GM18519 (cell line): ENCODE measurements around the gene TJP2.
"Not testable (repeated sequence)": the region's sequence is repeated elsewhere in the genome, so short reads cannot be mapped to it uniquely, and the experiment has no call there.

ENCODE experiments used
- ATAC-seq: cut with Tn5 transposase; IDR thresholded peaks from one replicate; pipeline ENCODE4 v1.9.1; 2021; ENCODE audit warnings: mild to moderate bottlenecking, moderate library complexity; ENCODE audit not compliant: unreplicated experiment, low FRiP score

Gene TJP2

GRCh38 chr9:69272212-69272611 is 98.1 kb downstream of the TJP2 start:
- ATAC-seq, result no peak

- no peak for ATAC-seq
Observed at GRCh38 chr9:69273161-69273560, 99.1 kb downstream of the TJP2 start.

GRCh38 chr9:69276775-69277174 is 102.7 kb downstream of the TJP2 start:
- ATAC-seq, result no peak

GRCh38 chr9:69279084-69279731 is 105.1 kb downstream of the TJP2 start:
- peak; percentile 44 for ATAC-seq

GRCh38 chr9:69279733-69280132 is 105.7 kb downstream of the TJP2 start:
- ATAC-seq, result no peak

- no peak for ATAC-seq
Observed at GRCh38 chr9:69283003-69283402, 108.9 kb downstream of the TJP2 start.

- no peak for ATAC-seq
Observed at GRCh38 chr9:69292078-69292477, 118.0 kb downstream of the TJP2 start.

- ATAC-seq, result no peak
Observed at GRCh38 chr9:69293156-69293555, 119.1 kb downstream of the TJP2 start.

GRCh38 chr9:69295872-69296552 is 121.9 kb downstream of the TJP2 start:
- ATAC-seq, result no peak

- no peak for ATAC-seq
Observed at GRCh38 chr9:69297300-69297980, 123.4 kb downstream of the TJP2 start.

GRCh38 chr9:69299315-69299714 is 125.2 kb downstream of the TJP2 start:
- no peak for ATAC-seq

- no peak for ATAC-seq
Observed at GRCh38 chr9:69299826-69300225, 125.7 kb downstream of the TJP2 start.

GRCh38 chr9:69303331-69303730 is 129.3 kb downstream of the TJP2 start:
- no peak for ATAC-seq

GRCh38 chr9:69306895-69307445 is 132.9 kb downstream of the TJP2 start:
- not testable (repeated sequence) for ATAC-seq

- no peak for ATAC-seq
Observed at GRCh38 chr9:69307446-69308205, 133.5 kb downstream of the TJP2 start.

GRCh38 chr9:69308206-69308931 is 134.3 kb downstream of the TJP2 start:
- ATAC-seq, result no peak

GRCh38 chr9:69313175-69313574 is 139.1 kb downstream of the TJP2 start:
- no peak for ATAC-seq

GRCh38 chr9:69314547-69314946 is 140.5 kb downstream of the TJP2 start:
- no peak for ATAC-seq

- no peak for ATAC-seq
Observed at GRCh38 chr9:69317081-69317480, 143.0 kb downstream of the TJP2 start.

GRCh38 chr9:69317894-69318293 is 143.8 kb downstream of the TJP2 start:
- peak; percentile 68 for ATAC-seq
